ENCODE data around the gene CFC1B.
"Not testable (repeated sequence)": the region's sequence is repeated elsewhere in the genome, so short reads cannot be mapped to it uniquely, and the experiment has no call there.

DNA sequence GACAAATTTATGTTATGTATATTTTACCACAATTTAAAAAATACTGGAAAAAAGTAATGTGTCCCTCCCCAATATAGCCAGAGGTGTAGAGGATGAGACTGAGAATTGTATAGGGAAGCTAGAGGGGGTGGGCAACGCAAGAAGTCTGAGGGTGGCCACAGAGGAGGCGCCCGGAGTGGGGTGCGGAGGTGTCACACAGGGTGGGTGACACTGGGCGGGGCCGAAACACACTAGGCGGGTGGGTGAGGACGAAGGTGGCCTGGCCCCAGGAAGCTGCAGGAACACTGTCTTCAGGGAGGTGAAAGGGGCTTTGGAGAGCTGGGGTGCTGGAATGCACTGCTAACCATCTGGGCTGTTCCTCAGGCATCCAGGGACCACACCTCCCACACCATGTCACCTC, 35.4 kb downstream of the CFC1B start:
- TF ChIP-seq, protein P1, sequence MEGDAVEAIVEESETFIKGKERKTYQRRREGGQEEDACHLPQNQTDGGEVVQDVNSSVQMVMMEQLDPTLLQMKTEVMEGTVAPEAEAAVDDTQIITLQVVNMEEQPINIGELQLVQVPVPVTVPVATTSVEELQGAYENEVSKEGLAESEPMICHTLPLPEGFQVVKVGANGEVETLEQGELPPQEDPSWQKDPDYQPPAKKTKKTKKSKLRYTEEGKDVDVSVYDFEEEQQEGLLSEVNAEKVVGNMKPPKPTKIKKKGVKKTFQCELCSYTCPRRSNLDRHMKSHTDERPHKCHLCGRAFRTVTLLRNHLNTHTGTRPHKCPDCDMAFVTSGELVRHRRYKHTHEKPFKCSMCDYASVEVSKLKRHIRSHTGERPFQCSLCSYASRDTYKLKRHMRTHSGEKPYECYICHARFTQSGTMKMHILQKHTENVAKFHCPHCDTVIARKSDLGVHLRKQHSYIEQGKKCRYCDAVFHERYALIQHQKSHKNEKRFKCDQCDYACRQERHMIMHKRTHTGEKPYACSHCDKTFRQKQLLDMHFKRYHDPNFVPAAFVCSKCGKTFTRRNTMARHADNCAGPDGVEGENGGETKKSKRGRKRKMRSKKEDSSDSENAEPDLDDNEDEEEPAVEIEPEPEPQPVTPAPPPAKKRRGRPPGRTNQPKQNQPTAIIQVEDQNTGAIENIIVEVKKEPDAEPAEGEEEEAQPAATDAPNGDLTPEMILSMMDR (conservative IDR thresholded peaks at IDR 0.05 in 1 of 2, IDR thresholded peaks at IDR 0.05 in 1 of 2; ENCODE audit: low read depth in 1 of 2, low read length in 2 of 2): not testable (repeated sequence)
- not testable (repeated sequence) for TF ChIP-seq EZH2 (IDR thresholded peaks at IDR 0.05; ENCODE audit: low read length, missing control alignments)

All from fibroblast of lung (primary cell).